GM19239 (cell line): Measurements from ENCODE around the gene CDK15.
A peak's percentile ranks its signal among the peaks of the same experiment; 100 is the strongest.

Experiments
- DNase-seq: peaks from one replicate; pipeline ENCODE4 v3.0.0; 2011; ENCODE audit warnings: low spot score; ENCODE audit not compliant: insufficient read length
- FAIRE-seq: peaks from 2 replicates; lab custom pipeline; 2011; peaks lifted over from hg19 to GRCh38; lab: Jason Lieb, UNC

Gene CDK15

DNA sequence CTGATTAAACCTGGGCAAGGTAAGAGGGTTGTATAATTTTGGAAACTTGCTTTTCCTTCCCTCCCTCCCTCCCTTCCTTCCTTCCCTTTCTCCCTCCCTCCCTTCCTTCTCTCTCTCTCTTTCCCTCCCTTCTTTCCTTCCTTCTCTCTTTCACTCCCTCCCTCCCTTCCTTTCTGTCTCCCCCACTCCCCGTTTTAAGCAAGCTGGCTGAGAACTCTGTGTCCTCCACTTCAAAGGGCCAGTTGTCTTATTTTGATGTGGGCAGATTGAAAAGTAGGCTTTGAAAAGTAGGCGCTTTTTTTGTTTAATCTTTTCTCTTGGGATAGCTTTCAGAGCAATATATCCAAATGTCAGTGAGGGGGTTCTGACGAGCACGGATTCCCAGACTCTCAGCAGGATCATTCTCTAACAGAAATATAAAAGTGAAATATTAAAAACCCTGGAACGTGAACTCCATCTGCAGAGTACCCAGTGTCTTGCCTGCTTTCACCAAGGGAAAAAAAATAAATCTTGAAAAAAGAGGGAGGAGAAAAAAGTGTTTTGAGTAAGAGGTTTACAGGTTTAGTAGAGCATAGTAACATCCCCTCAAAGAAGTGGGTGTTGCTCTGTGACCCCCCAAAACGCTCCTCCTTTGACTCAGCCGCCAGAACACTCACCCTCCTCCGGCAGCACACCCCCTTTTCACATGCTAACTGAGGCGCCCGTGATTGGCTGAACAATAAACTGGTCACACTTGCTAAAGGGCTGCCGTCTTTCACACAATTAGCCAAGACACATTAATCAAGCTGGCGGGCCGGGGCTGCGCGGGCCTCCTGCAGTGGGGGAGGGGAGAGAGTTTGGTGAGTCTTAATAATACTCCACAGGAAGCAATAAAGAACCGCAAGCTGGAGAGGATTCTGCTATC is 52.2 kb downstream of the CDK15 start:
- FAIRE-seq: no peak
- DNase-seq: no peak

DNA sequence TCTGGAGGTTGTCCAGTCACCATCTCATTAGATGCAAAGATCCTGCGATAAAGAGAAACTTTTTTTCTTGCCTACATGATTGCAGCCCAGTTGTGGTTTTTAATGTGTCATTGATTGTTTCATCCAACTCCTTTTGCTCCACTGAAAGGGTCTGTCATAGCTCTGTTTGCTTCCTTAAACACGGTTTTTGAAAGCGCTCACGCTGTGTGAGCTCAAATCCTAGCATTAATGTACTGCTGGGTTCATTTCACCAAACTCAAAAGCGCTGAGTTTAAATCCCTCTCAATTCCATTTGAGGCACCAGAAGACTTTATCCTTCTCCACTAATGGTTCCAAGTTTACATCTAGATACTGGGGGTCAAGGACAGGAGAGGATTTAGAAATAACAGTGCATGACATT is 53.6 kb downstream of the CDK15 start:
- FAIRE-seq: no peak
- no peak for DNase-seq

DNA sequence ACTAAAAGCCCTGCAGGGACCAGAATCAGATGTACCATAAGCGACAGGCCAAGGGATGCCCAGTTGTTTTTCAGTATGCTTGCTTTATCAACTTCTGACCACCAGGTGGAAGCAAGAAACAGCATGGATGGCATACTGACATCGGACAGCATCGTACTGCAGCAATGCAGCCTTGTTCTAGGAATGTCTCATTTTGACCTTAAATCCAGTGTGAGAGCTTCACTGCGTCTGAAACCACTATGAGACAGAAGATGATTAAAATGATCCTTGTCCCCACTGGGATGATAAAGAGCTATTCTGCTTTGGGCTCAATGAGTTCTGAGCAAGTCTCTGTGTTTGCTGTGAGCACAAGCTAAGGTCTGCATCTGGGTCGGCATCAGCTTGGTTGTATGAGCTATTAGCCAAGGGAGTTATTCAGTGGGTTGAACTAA is 54.3 kb downstream of the CDK15 start:
- DNase-seq (peak; percentile 44), FAIRE-seq (peak; percentile 92)

DNA sequence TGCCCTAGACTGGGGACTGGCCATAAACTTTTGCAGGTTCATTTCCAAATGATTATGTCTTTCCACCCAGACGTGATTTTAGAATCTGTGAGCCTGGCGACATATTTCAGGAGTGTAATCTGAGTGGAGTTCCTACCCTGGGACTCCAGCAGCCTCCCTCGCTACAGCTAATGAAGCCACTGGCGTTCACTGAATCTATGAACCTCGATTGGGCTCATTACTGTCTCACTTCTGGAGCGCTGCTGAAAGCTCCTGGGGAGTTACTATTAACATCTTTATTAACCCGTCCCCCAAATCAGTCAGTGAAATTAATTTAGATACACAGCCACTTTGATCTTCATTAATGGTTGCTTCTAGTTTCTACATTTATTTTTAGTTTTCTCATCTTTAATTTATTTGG is 56.5 kb downstream of the CDK15 start:
- DNase-seq: no peak
- no peak for FAIRE-seq

DNA sequence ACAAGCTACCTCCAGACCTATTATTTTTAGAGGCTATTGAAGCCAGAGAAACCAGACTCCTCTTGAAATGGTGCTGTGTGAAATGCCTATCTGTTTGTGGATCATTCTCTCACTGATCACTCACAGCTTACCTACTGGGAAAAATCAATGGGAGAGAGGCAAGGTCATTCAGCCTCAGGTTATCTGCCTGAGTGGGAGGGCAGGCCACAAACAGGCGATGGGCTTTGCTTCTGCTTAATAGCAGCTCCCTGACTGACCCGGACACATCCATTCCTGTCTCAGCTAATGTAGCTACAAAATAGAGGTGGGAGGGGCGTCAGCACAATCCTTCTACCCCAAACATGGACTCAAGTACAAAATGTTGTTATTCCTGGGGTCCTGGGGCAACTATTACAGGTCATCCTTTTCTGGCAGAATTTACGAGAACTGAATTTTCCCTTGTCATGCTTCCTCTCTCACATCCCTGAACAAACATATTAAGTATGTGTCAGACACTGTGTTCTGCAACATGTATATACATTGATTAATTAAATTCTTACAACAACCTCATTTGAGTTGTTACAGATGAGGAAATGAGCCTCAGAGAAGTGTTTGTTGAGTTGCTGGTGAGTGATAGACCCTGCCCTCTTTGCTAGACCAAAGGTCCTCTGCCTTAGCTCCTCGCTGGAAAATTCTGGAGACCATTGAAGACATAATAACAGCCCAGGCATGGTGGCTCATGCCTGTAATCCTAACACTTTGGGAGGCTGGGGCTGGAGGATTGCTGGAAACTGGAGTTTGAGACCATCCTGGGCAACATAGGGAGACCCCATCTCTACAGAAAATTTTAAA is 60.5 kb downstream of the CDK15 start:
- DNase-seq: no peak
- FAIRE-seq: no peak

DNA sequence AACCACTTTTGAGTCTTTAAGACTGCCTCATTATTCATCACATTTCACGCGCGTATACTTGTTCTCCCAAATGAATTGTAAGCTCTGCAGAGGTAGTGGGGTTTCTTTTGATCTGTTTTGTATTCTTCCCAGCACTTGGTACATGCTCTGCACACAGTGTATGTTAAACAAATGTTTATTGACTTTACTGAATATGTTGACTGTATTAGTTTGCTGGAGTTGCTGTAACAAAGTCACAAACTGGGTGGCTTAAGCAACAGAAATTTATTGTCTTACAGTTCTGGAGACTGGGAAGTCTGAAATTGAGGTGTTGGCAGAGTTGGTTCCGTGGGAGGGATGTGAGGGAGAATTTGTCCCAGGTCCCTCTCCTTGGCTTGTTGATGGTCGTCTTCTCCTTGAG is 65.1 kb downstream of the CDK15 start:
- DNase-seq (no peak), FAIRE-seq (no peak)

DNA sequence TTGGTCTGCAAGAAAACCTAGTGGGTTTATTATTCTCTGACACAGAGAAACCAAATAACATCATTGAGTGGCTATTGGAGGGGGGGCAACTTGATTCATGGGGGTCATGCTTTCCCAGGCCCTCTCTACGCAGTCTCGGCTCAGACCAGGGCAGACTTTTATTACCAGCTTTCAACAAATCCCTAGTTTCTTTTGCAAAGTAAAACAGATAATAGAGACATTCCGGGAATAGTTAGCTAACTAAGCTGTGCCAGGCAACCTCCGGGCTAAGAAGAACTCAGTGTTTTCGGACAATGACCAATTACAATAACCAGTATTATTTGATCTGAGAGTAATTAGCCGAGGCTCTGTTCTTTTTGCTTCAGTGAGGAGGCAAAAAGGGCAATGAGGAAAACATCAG is 66.3 kb downstream of the CDK15 start:
- FAIRE-seq: no peak
- DNase-seq: no peak

DNA sequence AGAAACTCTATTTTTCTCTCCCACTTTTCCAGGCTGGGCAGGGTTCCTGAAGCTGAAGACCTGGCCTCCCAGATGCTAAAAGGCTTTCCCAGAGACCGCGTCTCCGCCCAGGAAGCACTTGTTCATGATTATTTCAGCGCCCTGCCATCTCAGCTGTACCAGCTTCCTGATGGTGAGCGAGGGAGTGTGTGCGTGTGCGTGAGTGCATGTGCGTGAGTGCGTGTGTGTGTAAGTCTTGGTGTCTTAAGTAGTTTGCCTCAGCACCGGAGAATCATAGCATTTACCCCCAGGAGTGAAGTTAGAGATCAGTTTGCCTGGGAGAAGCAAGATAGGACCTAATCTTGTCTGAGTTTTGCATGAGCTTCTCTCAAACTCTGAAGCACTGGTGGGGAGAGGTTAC is 73.7 kb downstream of the CDK15 start:
- FAIRE-seq (no peak), DNase-seq (no peak)

DNA sequence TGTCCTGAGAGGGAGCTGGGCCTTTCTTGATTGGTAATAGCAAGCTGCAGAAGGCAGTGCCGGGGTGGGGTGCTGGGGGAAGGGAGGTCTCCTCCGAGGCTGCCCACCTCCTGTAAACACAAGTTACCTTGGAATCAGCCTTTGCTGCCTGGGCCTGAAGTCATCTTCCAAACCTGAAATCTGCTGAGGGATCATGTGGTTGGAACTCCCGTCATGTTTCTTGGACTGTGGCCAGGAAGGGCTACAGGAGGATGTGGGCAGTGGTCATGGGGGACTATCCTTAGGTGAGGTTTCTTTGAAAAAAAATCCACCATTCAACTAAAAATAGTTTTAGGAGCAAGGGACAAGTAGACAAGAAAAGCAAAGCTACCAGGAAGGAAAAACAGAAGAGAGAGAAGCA is 74.2 kb downstream of the CDK15 start:
- peak; percentile 81 for FAIRE-seq
- no peak for DNase-seq

DNA sequence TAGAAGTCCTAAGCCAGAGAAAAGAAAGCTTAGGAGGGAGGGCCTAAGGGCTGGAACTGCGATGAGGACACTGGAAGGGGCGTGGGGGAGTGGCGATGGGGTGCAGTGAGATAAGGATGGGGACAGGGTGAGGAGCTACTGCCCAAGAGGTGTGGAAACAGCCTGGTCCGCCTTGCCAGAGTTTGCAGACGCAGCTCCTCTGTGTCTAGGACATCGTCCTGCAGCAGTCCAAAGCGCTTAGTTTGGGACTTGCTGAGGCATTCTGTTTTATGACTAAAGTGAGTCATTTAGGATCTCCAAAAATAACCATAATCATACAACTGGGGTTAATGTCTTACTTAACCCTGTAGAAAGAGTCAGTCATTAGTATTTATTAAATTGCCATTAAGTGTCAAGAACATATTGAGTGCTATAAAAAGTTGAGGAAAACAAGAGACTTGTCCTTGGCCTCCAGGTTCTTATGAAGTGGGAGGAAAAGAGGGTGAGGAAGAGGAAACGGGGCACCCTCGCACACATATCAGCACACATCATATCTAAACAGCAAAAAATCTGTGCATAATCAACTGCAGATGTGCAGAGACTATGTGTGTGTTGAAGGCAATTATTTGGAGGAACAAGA is 74.8 kb downstream of the CDK15 start:
- DNase-seq: no peak
- peak; percentile 84 for FAIRE-seq

DNA sequence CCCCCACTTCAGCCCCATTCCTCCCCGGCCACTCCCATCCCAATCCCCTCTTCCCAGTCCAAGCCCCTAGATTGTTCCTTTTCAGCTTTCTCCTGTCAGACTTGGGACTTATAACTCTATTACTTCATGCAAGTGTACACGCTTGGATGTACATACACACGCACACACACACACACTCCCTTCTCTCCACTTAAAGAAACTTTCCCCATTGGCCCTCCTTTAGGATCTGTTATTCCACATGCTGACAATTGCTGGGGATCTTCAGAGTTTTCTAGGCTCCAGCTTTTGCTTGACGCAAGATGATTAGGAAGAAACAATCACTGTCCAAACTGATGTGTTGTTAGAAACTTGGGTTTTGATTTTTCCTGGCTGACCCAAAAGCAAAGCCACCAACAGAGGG is 75.4 kb downstream of the CDK15 start:
- DNase-seq: no peak
- FAIRE-seq: peak; percentile 82

DNA sequence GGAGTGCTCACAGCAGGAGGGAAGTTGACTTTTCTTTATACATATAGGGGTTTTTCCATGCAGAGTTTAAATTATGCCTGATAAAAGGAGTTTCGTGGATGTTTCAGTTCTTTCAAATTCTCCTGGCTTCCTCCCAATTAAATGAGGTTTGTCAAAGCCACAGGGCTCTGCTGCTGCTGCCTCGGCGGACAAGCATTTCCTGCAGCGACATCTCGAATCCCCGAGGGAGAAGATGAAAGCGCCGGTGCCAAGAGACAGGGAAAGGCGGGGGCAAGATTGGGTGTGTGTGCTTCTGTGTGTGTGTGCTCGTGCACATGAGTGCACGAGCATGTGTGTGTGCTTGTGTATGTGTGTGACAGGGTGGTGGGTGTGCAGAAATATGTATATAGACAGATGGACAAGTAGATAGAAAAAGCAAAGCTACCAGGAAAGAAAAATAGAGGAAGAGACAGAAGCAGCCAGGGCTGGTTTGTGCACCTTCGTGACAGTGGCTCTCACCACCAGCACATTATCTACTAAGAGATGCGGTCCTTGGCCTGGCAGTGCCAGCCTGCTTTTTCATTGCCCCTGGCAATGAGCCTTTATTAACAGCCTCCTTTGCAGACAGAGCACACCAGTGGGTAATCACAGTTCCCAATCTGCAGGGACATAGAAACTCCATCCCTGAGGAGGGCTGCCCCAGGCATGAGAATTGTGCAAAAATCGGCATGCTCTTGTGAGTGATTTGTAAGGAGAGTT is 76.2 kb downstream of the CDK15 start:
- peak; percentile 87 for FAIRE-seq

DNA sequence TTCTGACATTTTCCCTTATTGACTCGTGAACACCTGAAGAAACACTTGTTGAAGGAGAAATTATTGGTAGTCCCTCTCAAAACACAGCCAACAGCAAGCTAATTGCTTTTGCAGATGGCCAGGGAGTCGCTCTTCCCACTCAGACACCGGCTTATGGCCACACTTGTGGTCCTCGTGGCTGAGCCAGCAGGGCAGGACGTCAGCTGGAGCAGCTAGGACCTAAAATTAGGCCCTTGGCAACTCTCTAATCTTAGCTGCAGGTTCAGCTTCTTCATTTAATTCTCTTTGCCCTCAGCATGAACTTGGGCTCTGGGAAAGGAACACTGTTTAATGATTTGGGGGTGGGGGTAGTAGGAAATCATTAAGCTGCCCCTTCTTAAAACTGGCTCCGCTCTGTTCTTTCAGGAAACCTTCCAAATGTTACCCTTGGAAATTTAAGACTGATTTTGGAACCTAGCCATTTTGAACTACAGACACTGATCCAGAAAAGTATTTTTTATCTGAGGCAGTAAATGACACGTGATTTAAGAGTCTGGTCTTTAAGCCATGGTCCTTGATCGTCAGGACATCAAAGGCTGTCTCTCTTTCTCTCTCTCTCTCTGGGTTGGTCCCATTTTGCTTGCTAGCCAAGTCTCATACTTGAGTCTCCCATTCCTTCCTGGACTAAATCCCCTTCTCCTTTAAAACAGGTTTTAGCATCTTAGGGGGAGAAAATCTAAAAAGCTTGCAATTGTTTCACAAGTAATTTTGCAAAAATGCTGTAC is 77.5 kb downstream of the CDK15 start:
- no peak for FAIRE-seq
- DNase-seq: no peak

More for the DNA sequence above, 76.2 kb downstream of the CDK15 start:
- DNase-seq: no peak

DNA sequence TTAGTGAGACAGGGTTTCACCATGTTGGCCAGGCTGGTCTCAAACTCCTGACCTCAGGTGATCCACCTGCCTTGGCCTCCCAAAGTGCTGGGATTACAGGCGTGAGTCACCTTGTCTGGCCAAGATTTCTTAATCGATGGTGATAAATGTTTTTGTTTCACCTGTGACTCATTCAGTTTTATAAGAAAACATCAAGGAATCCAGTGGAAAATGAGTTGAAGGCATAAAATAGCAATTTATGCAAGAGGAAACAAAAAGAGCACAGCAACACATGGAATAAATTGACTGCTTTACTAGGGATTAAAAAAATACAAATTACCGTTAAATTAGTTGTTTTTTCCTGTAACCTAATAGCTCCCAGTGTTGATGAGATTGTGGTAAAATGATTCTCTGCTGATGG is 80.2 kb downstream of the CDK15 start:
- DNase-seq (no peak), FAIRE-seq (no peak)

DNA sequence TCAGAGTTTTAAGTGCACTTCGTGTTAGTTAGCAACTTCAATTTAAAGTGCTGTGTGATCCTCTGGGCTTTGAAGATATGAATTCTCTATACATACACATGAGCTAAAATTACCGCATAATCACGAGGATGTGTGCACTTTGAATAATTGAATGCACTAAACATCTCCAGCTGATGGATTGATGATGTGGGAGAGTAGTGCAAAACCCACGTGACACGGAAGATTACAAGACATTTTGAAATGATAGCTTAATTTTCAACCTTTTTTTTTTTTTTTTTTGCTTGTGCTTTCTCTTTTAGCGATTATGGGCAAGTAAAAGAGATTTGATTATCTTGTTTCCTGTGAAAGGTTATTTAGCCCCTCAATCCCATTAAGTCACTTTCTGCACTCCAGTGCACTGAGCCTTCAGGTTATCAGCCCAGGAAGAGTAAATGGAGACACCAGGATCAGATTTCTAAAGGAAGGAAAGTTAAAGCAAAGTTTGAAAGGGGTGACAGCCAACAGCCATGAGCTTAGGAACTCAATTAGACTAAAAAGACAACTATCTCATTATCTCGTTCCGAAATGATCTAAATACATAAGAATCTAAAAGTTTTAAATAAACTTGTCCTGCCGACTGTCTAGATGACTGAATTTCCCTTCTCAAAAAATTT is 81.6 kb downstream of the CDK15 start:
- no peak for FAIRE-seq
- no peak for DNase-seq

DNA sequence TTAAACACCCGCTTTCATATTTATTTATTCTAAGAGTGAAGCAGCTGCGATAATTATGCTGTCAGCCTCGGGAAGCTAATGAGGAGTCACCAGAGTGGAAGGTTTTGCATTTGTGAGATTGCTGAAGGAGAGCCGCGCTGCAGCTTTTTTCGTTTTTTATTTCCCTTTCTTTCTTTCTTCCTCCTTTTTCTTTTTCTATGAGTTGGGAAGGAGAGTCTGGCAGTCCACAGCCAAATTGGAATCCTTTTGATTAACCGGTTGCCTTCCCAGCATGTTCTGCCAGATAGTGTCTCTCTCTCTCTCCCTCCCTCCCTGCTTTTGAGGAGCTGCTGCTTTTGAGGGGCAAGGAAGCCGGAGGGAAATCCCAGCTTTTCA is 82.1 kb downstream of the CDK15 start:
- FAIRE-seq (no peak), DNase-seq (no peak)

DNA sequence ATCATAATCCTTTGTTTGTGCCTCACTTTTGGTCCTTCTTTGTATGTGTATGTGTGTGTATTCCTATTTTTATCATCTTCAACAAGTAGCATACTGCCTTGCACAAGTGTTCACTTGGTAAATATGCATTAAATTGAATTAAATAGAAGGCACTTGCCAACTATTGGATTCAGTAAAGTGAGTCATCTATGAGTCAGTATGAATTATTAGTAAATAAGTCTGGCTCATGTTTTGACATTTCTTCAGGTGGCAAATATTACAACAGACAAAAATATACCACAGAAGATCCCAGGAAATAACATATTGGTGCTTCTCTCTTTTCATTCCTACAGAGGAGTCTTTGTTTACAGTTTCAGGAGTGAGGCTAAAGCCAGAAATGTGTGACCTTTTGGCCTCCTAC is 84.1 kb downstream of the CDK15 start:
- DNase-seq: no peak
- no peak for FAIRE-seq

DNA sequence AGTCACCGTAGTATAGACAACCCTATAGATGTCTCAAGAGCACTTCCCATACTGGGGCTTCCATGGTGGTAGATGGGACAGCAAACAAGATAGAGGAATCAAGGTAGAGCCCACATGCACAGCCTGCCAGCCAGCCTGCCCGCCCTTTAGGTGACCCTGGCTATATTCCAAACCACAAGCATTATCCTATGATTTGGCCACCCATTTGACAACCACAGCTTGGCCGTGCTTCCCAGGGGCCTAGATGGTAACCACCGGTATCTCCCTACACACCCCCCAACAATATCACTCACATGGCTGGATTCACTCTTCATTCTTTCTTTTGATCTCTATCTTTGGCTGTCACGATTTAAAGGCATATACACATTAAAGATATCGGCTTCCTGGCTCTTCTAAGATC is 85.3 kb downstream of the CDK15 start:
- DNase-seq (no peak), FAIRE-seq (no peak)

DNA sequence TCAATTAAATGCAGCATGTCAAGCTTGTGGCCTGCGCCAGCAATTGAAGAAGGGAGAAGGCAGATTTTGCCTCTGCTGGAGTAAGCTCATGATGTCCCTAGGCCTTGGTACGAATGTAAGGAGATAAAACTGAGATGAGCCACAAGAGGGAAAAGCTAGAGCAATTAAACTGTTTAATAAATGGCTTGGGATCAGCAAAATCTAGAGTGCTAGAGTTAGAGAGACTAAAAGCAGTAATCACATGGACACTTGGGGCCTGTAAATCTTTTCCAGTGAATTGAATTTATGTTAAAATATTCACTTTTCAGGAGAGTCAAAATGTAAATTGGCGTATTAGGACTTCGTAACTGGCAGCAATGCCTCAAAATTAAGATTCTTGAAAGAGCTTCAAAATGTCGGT is 86.2 kb downstream of the CDK15 start:
- no peak for FAIRE-seq
- DNase-seq: no peak
